Jurkat, Clone E6-1 (cell line): ENCODE results near the gene CNTNAP4.

Experiments
- DNase-seq: peaks from one replicate; pipeline ENCODE4 v3.0.0-alpha.2; 2011; ENCODE audit warnings: low read depth, low spot score
- H3K4me3 ChIP-seq: 2 replicates; pipeline ENCODE4 v1.5.1; 2011; ENCODE audit warnings: mild to moderate bottlenecking, low read length, control low read depth, moderate library complexity

CNTNAP4 gene

DNA sequence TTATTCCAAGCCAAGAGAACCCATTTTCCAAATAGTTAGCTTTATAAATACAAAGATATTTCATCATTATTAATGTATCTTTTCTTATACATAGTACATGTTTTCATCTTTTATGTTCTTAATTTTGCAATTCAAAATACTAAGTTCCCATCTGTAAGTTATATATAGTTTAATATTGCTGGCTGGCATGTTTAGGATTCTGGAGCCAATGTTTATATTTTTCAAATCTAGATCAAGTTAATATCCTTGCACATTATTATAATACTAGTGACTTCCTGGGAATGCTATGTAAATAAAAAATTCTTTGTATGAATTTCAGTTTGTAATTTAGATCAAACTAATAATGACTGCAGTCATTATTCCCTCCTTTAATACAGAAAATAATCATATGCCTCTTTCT, 189.7 kb downstream of the CNTNAP4 start:
- no peak for DNase-seq
- no peak overlapping the region for H3K4me3 ChIP-seq

DNA sequence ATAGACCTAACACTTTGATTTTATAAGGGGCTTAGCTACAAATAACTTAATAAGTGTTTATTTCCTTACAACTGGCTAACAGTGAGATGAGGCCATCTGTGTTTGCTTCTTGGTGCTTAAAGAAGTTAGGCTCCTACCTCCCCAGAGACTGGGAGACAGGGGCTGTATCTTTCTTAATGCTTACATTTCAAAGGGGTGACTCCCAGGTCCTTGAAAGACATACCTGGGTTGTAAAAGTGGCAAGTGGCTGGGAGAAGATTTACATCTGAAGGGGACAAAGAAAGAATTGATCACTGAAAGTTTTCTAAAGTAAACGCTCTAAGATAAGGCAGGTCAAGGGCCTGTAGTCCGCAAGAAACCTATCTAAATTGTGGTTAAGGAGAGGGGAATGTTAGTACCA, 196.8 kb downstream of the CNTNAP4 start:
- no peak overlapping the region for H3K4me3 ChIP-seq
- DNase-seq: no peak

DNA sequence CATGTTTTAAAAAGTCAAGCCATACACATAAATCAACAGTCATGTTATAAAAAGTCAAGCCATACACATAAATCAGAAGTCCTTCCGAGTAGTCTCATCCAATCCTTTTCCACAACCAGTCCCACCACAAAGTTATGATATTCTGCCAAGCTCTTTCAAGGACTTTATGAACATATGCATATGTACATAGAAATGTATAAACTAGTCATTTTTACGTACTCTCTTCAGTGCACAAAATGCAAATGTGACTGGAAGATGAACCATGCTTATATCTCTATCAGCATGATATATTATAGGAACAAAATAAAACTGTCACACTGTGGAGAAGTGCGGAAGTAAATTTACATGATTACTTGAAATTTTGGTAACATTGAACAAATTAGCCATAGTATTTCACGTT, 200.9 kb downstream of the CNTNAP4 start:
- no peak for DNase-seq
- no peak overlapping the region for H3K4me3 ChIP-seq

DNA sequence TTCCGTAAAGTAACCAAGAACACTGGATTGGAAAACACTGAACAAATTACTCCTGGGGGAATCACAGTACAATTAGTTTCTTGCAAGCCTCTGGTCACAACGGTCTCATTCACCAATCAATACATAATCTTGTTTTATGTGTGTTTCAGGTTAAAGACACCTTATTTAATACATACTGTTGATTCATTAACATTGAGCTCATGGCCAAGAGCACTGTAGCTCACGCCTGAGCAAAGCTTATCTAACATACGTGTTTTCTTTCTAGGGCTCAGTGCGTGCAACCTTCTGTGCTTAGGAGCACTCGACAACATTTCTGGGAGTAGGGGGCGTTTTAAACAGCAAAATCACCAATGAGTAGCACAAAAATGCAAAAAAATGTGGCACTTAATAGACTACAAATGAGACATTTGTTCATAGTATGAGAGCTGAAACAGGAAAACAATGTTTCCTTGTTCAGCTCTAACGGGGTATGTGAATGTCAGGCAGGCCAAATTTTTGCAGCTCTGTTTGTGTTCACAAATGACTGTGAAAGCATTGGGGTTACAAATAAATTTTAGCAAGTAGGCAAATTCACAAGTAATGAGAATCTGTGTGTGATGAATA, 206.2 kb downstream of the CNTNAP4 start:
- DNase-seq: no peak
- H3K4me3 ChIP-seq: no peak overlapping the region

DNA sequence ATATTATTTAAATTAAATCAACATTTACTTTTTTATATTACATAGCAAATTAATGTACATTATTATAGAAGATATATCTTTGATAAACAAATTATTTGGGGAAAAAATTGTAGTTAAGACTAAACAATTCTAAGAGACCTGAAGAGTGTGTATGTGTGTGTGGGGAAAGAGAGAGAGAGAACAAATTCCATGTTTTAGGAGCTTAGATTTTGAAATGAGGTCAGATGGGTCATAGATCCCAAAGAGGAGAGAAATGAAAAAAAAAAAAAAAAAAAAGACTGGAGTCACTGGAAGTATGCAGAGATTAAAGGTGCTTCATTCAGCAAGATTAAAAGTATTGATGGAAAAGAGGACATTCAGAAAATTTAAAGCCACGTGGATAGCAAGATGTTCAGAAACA, 206.8 kb downstream of the CNTNAP4 start:
- DNase-seq: no peak
- H3K4me3 ChIP-seq: no peak overlapping the region

DNA sequence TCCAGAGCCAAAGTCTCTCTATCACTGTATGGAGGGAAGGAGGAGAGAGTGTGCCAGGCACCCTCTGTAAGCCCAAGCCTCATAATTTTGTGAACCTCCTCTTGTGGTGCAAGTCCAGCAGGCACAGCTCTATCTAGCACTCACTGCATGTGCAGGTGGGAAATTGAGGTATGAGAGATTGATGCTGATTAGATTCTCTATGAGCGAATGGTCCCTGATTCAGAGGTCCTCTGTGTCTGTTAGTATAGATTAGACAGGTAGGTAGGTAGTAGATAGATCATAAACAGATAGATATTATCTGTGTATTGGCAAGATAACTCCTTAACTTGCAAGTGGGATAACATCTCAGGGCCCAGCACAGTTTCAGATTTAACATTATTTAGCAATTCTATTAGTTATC, 209.5 kb downstream of the CNTNAP4 start:
- H3K4me3 ChIP-seq: no peak overlapping the region
- no peak for DNase-seq

DNA sequence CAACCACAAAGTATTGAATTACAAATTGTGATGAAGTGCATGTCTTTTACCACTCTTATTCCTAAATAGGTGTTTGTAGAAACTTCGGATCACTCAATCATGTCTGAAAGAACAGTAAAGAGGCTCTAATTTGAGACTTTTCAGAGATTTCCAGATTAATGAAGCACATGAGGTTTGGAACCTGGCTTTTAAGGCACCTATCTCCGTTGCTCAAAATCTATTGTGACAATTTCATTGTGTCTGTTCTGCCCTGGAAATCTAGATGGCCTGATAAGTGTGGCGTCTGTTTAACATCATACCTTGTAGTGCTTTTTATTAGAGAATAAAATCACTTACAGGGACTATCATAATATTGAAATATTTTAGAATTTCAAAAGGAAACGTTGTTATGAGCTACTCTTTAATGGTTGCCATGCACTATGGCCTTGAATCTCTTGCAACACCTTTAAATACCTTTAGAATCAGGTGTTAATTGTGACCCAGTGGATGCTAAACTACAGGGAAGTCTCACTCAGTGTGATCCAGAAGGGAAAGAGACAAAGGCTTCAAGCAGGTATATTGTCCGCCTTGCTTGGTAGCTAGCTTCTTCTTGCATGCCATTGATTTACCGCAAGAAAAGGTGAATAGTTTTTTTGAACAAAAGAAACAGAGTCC, 210.3 kb downstream of the CNTNAP4 start:
- H3K4me3 ChIP-seq: no peak overlapping the region
- no peak for DNase-seq

DNA sequence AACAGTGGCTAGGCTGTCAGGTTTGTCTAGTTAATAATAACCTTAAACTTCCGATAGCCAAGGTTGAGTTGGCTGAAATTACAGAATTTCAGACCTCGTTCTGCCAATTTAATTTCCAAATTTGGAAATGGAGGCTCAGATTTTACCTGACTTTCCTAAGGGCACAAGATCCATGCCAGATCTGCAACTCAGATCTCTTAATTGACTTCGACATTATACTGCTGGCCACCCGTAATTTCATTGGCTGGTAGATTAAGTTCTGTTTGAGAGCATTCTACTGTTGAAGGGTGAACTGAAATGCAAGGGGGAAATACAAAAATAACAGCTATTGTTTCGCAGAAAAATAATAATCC, 210.8 kb downstream of the CNTNAP4 start:
- DNase-seq: no peak
- H3K4me3 ChIP-seq: no peak overlapping the region

DNA sequence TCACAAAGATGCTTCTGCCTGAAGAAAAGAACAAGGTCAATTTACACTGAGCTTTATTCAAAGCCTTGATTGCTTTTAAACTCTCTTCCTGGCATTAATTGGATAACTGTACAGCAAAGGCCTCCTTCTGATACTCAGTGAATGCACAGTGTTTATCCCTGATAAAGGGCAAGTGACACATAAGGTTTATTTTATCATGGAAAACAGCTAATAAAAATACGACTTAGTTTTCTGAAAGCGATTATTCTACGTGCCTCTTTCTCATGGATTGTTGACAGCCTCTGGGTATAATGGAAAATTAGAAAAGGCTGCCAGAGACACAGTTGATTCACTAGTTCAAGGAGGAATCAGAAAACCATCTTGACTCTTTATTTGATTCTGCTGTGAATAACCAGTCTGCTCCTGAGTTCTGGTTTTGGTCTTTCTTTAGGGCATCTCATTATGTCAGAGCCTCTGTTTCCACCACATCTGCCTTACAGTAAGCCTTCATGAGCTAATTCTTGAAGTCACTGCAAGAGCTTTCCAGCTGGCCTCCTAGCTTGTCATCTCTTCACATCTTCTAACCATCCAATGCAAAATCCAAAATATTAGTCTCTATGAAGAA, 212.9 kb downstream of the CNTNAP4 start:
- H3K4me3 ChIP-seq: no peak overlapping the region

DNA sequence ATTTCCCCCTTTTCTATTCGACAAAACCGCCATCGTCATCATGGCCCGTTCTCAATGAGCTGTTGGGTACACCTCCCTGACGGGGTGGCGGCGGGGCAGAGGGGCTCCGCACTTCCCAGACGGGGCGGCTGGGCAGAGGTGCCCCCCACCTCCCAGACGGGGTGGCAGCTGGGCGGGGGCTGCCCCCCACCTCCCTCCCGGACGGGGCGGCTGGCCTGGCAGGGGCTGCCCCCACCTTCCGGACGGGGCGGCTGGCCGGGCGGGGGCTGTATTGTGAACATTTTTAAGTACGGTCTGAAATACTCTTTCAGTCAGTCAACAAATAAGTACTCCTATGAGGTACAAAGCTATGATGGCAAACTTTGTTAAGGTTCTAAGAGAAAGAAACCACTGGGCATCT, 222.8 kb downstream of the CNTNAP4 start:
- H3K4me3 ChIP-seq: no peak overlapping the region
- no peak for DNase-seq

More for the DNA sequence above, 212.9 kb downstream of the CNTNAP4 start:
- no peak for DNase-seq

DNA sequence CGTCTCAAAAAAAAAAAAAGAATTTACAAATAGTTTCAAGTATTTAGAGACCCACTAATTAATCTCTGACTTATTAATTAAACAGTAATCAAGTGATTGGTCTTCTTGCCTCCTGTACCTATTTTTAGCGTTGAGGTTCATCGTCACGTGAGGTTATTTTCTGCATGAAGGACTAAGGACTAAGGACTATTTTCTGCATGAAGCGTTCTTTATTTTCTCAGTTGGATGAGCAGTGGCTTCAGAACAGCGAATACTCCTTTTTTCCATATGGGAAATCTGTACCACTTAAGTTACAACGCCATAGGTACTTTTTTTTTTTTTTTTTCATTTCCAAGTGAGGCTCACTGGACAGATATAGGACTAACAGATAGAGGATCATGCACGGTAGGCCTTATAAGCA, 224.9 kb downstream of the CNTNAP4 start:
- DNase-seq: no peak
- H3K4me3 ChIP-seq: no peak overlapping the region

DNA sequence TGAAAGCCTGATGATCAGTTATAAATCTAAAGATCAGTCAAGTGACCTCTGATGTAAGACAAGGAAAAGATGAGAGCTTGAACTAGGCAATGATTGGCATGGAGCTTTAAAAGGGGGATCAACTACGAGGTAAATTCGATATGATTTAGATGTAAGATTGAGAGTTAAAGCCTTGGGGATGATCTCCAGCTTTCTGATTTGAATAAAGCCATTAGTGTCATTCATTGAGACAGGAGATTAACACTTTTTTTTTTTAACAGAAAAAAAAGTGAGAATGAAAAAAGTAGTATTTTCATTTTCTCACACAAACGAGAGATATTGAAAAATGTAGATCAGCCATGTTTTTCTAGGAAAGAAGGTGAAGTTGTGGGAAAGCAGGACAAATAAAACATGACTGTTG, 225.4 kb downstream of the CNTNAP4 start:
- no peak for DNase-seq
- no peak overlapping the region for H3K4me3 ChIP-seq

DNA sequence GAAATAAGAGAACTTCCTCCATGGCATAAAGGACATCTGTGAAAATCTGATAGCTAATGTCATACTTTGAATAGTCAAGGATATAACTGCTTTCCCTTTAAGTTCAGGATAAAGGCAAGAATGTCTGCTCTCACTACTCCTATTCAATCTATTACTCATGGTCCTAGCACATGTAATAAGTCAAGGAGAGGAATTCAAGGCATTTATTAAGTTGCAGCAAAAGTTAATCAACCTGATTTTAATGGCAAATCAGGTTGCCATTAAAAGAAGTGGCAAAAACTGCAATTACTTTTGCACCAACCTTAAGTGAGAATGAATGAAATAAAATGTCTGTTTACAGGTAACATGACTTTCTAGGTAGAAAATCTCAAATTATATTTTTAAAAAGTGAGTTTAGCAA, 225.9 kb downstream of the CNTNAP4 start:
- no peak for DNase-seq
- no peak overlapping the region for H3K4me3 ChIP-seq

DNA sequence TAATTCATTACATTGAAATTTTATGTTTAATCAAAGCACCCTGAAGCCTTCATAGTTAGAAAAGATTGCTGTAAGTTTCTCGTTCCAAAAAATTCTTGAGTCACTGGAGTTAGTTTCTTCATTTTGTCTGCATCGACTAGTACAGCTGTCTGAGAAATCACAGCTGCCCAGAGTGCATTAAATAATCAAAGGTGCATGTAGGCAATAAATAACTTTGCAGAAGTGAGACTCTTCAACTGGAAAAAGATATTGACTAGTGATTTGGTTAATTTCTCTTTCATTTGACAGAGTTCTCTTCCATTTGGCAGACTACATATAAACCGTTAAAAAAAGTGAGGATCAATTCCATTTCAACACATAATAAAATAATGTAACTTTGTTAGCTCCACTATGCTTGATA, 234.0 kb downstream of the CNTNAP4 start:
- no peak overlapping the region for H3K4me3 ChIP-seq
- DNase-seq: no peak

DNA sequence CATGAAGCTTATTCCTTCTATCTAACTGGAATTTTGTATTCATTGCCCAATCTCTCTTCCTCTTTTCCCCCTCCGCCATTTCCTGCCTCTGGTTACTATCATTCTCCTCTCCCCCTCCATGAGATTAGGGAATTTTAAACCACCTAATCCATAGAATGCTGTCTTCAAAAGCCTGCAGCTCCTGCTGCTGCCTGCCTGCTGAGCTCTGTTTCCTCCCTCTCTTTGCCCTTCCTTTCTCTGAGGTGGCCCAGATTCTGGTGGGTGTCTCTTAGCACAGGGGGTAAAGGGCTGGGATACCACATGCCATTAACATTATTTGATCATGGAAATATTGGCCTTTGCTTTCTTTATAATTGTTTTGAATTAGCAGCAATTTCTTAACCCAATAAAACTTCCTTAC, 241.6 kb downstream of the CNTNAP4 start:
- no peak for DNase-seq
- H3K4me3 ChIP-seq: no peak overlapping the region

DNA sequence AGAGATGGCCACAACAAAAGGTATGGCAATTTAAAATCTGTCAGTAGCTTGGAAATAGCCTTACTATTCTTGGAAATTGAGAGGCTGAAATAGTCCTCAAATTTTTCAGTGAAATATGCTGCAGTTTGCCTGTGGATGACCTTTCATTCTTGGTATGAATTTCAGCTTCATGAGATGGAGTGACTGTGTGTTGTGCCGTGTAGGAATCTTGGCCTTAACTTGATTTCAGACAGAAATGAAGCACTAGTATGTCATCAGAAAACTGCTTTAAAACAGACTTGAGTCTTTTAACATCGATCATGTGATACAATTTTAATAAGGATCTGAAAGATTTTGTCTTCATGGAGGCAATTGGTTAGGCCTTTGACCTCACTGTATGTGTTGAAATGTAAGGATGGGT, 247.2 kb downstream of the CNTNAP4 start:
- H3K4me3 ChIP-seq: no peak overlapping the region
- no peak for DNase-seq

DNA sequence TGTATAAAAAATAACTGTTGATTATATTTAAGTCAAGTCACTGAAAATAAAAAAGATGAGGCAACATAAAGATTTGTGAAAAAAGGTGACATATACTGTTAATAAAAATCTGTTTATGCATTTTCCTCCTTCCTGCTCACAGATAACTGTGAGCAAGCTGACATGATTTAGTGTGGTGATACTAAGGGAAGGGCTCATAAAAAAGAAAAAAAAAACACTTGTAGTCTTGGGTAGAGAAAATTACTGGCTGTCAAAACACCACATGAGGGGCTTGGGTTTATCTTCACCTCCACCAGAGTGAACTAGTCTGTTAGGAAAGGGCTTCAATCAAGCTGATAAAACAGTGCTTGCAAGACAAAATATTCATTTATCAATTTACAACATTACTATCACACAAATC, 247.6 kb downstream of the CNTNAP4 start:
- H3K4me3 ChIP-seq: no peak overlapping the region
- DNase-seq: no peak

DNA sequence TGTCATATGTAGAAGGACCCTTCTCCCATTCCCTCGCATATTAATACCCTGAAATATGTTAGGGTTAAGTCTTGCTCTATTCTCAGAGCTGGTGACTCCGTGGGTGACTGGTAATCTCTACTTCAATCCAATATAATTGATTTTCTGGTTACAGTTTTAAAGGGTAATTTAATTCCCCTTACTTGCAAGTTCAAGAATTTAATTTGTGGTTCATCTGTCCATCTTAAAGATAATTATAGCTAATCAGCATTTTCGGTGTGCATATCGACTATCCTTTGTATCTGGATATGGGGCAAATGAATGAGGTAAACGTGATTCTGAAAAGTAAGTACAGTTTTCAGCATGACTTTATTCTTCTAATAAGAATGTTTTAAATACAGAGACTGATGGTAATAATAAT, 250.0 kb downstream of the CNTNAP4 start:
- H3K4me3 ChIP-seq: no peak overlapping the region
- no peak for DNase-seq

DNA sequence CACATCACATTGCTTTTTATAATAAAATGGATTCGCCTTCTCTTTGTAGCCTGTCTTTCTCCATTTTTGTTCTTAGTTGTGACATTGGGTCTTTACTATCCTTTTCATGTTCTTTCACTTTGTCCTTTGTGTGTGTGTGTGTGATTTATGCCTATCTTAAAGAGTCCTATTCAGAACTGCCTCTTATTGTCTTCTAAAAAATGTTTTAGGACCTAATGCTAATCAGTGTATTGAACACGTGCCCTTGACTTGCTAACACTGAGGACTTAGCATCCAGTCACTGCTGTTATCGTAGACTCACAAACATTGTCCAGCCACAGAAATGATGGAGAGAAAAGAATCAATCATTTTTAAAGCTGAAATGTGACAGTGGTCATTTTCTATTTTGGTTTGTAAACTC, 251.9 kb downstream of the CNTNAP4 start:
- DNase-seq: no peak
- H3K4me3 ChIP-seq: no peak overlapping the region

DNA sequence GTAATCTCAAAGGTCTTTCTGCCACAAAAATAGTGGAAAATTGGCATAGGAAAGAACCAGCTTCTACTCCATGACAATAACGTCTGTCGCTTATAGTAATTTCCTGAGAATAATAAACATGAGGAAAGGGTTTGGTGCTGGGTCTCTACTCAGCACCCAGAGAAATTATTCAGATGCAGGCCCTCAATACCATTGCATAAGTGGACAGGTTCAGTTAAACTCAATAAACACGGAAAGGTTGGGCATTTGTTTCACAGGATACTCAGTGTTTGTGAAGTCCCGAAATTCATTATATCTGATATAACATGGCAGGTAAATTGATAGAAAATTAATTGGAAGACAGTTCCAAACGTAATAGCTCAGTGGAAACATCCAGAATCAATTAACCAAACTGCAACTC, 254.0 kb downstream of the CNTNAP4 start:
- no peak overlapping the region for H3K4me3 ChIP-seq
- no peak for DNase-seq
